Eye (tissue), 1 donor: ENCODE results near the gene RTP5.

Source experiments
- DNase-seq: peaks from one replicate; pipeline ENCODE4 v3.0.0-alpha.2; 2015

The RTP5 gene

GRCh38 chr2:241890524-241891235 is 21.2 kb downstream of the RTP5 start:
- no peak for DNase-seq

- DNase-seq = no peak
Observed at GRCh38 chr2:241891315-241891987, 21.9 kb downstream of the RTP5 start.

- no peak for DNase-seq
Observed at GRCh38 chr2:241891988-241892298, 22.4 kb downstream of the RTP5 start.

- no peak for DNase-seq
Observed at GRCh38 chr2:241892299-241893137, 23.0 kb downstream of the RTP5 start.

- DNase-seq = no peak
Observed at GRCh38 chr2:241893265-241893664, 23.7 kb downstream of the RTP5 start.

- DNase-seq = no peak
Observed at GRCh38 chr2:241894056-241894641, 24.6 kb downstream of the RTP5 start.

GRCh38 chr2:241894681-241895426 is 25.3 kb downstream of the RTP5 start:
- no peak for DNase-seq

- DNase-seq = no peak
Observed at GRCh38 chr2:241895427-241895711, 25.8 kb downstream of the RTP5 start.

- DNase-seq = peak; percentile 58
Observed at GRCh38 chr2:241895712-241896641, 26.4 kb downstream of the RTP5 start.

- no peak for DNase-seq
Observed at GRCh38 chr2:241896746-241897201, 27.2 kb downstream of the RTP5 start.

- DNase-seq = no peak
Observed at GRCh38 chr2:241897231-241897916, 27.8 kb downstream of the RTP5 start.

- DNase-seq = no peak
Observed at GRCh38 chr2:241898463-241899270, 29.1 kb downstream of the RTP5 start.

GRCh38 chr2:241900251-241901017 is 30.9 kb downstream of the RTP5 start:
- no peak for DNase-seq

GRCh38 chr2:241901018-241901380 is 31.5 kb downstream of the RTP5 start:
- DNase-seq = no peak

GRCh38 chr2:241901500-241902351 is 32.2 kb downstream of the RTP5 start:
- peak; percentile 76 for DNase-seq

- no peak for DNase-seq
Observed at GRCh38 chr2:241902357-241902991, 32.9 kb downstream of the RTP5 start.

GRCh38 chr2:241903121-241904010 is 33.8 kb downstream of the RTP5 start:
- no peak for DNase-seq
